ENCODE measurements around the gene CYP17A1. TPM values are rescaled to one million over a fixed set of nuclear protein-coding genes. Genes with fewer than 3 reads are reported as not detected.

The CYP17A1 gene
- total RNA-seq, 2 donors from 2014 or later, result 7.7 TPM; not detected in 1

GRCh38 chr10:102804382-102805055 is 32.7 kb downstream of the CYP17A1 start:
- Histone ChIP-seq H3K27me3 (no peaks in the 10 kb centered on the region), H3K4me3 (no peak overlapping the region), H3K9ac (ENCODE audit: low read depth in 2 of 2, low read length in 2 of 2) (no peak overlapping the region), H3K36me3 (no peaks in the 10 kb centered on the region), H3K27ac (no peak overlapping the region), H3K9me3 (no peaks in the 10 kb centered on the region), H3K4me1 (no peaks in the 10 kb centered on the region)
- intact Hi-C loops (cut with DNase I), result no loop called here
- no peak for DNase-seq
- TF ChIP-seq, protein P1, sequence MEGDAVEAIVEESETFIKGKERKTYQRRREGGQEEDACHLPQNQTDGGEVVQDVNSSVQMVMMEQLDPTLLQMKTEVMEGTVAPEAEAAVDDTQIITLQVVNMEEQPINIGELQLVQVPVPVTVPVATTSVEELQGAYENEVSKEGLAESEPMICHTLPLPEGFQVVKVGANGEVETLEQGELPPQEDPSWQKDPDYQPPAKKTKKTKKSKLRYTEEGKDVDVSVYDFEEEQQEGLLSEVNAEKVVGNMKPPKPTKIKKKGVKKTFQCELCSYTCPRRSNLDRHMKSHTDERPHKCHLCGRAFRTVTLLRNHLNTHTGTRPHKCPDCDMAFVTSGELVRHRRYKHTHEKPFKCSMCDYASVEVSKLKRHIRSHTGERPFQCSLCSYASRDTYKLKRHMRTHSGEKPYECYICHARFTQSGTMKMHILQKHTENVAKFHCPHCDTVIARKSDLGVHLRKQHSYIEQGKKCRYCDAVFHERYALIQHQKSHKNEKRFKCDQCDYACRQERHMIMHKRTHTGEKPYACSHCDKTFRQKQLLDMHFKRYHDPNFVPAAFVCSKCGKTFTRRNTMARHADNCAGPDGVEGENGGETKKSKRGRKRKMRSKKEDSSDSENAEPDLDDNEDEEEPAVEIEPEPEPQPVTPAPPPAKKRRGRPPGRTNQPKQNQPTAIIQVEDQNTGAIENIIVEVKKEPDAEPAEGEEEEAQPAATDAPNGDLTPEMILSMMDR (IDR thresholded peaks at IDR 0.05), result no peak

- DNase-seq, result no peak
- intact Hi-C loops (cut with DNase I), result no loop called here
- Histone ChIP-seq H3K36me3 (peaks cover 5% of the 10 kb centered on the region), H3K9me3 (no peaks in the 10 kb centered on the region), H3K4me1 (no peaks in the 10 kb centered on the region), H3K27ac (peak overlapping the region; percentile 64), H3K27me3 (no peaks in the 10 kb centered on the region), H3K9ac (ENCODE audit: low read depth in 2 of 2, low read length in 2 of 2) (no peak overlapping the region), H3K4me3 (no peak overlapping the region)
- TF ChIP-seq, protein P1 (IDR thresholded peaks at IDR 0.05), result no peak
Observed at GRCh38 chr10:102802920-102803534, 34.2 kb downstream of the CYP17A1 start.

DNA sequence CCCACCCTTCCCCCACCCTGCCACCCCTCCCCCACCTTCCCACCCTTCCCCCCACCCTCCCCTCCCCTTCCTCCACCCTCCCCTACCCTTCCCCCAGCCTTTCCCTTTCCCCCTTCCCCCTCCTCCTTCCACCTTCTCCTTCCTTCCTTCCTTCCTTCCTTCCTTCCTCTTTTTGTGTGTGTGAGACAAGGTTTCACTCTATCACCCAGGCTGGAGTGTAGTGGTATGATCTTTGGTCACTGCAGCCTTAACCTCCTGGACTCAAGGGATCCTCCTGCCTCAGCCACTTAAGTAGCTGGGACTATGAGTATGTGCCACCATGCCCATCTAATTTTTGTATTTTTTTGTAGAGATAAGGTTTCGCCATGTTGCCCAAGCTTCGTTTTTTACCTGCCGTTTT is 35.2 kb downstream of the CYP17A1 start:
- Histone ChIP-seq H3K4me1 (no peaks in the 10 kb centered on the region), H3K9ac (ENCODE audit: low read depth in 2 of 2, low read length in 2 of 2) (no peak overlapping the region), H3K9me3 (no peaks in the 10 kb centered on the region), H3K36me3 (peaks cover 5% of the 10 kb centered on the region), H3K27me3 (no peaks in the 10 kb centered on the region), H3K4me3 (no peak overlapping the region), H3K27ac (peak overlapping the region; percentile 64)
- intact Hi-C loops (cut with DNase I), result no loop called here
- TF ChIP-seq, protein P1 (IDR thresholded peaks at IDR 0.05), result no peak
- DNase-seq, result no peak

- TF ChIP-seq, protein P1 (IDR thresholded peaks at IDR 0.05), result no peak
- Histone ChIP-seq H3K9me3 (no peaks in the 10 kb centered on the region), H3K4me3 (no peak overlapping the region), H3K9ac (ENCODE audit: low read depth in 2 of 2, low read length in 2 of 2) (peak overlapping the region in 1 of 2 donors; percentile 12), H3K36me3 (peaks cover 5% of the 10 kb centered on the region), H3K27ac (peak overlapping the region; percentile 5), H3K27me3 (no peaks in the 10 kb centered on the region), H3K4me1 (peaks cover 2% of the 10 kb centered on the region)
- DNase-seq, result no peak
- intact Hi-C loops (cut with DNase I), result no loop called here
Observed at GRCh38 chr10:102801496-102801895, 35.7 kb downstream of the CYP17A1 start.

- peak overlapping the region; percentile 5 for H3K27ac ChIP-seq
- peaks cover 4% of the 10 kb centered on the region for H3K4me1 ChIP-seq
- intact Hi-C loops (cut with DNase I), result no loop called here
- H3K4me3 ChIP-seq, result no peak overlapping the region
- TF ChIP-seq, protein P1 (IDR thresholded peaks at IDR 0.05), result no peak
- peaks cover 5% of the 10 kb centered on the region for H3K36me3 ChIP-seq
- DNase-seq, result no peak
- H3K27me3 ChIP-seq, result no peaks in the 10 kb centered on the region
- H3K9ac ChIP-seq (ENCODE audit: low read depth in 2 of 2, low read length in 2 of 2), result no peak overlapping the region
- no peaks in the 10 kb centered on the region for H3K9me3 ChIP-seq
Observed at GRCh38 chr10:102800611-102801335, 36.4 kb downstream of the CYP17A1 start.

Data from colonic mucosa (tissue), 4 donors.